HepG2 (cell line): ENCODE measurements around the gene KIAA1614. TPM values are rescaled to one million over a fixed set of nuclear protein-coding genes. Genes with fewer than 3 reads are reported as not detected.

ENCODE experiments used
- BORCS8-MEF2B ChIP-seq: sonication (generic); formaldehyde crosslinking; IDR thresholded peaks from 2 replicates; pipeline ENCODE4 v1.8.0; 2022; ENCODE audit warnings: mild to moderate bottlenecking, missing genetic modification reagents
- ELF4 ChIP-seq: sonication (generic); formaldehyde crosslinking; IDR thresholded peaks from 2 replicates; pipeline ENCODE4 v1.5.0; 2020; ENCODE audit warnings: missing genetic modification reagents, mild to moderate bottlenecking, moderate library complexity, borderline replicate concordance
- FOXA1 ChIP-seq, 2 experiments: fragments of 450-650 bp in 1 of 2; sonication (generic) in 1 of 2; formaldehyde crosslinking in 1 of 2; IDR thresholded peaks; 2 replicates each; pipeline versions ENCODE4 v1.4.0 to v1.6.1; 2016 to 2020; ENCODE audit warnings: missing genetic modification reagents in 1 of 2
- FOXC1 ChIP-seq: sonication (generic); formaldehyde crosslinking; IDR thresholded peaks from 2 replicates; pipeline ENCODE4 v1.8.0; 2022; ENCODE audit warnings: mild to moderate bottlenecking, missing genetic modification reagents, borderline replicate concordance
- GATA4 ChIP-seq: sonication (generic); IDR thresholded peaks from 2 replicates; pipeline ENCODE4 v1.6.1; 2016; ENCODE audit warnings: antibody characterized with exemption, low read depth, borderline replicate concordance
- GTF2F1 ChIP-seq: fragments of 150-350 bp; IDR thresholded peaks from 2 replicates; pipeline ENCODE4 v1.6.1; 2014; ENCODE audit warnings: low read length
- KDM2A ChIP-seq: sonication (generic); formaldehyde crosslinking; IDR thresholded peaks from 2 replicates; pipeline ENCODE4 v1.4.0; 2020; ENCODE audit warnings: low read depth, missing genetic modification reagents, borderline replicate concordance
- KDM6A ChIP-seq: IDR thresholded peaks from 2 replicates; pipeline ENCODE4 v1.6.1; 2016; ENCODE audit warnings: low read depth
- MEF2D ChIP-seq: sonication (generic); formaldehyde crosslinking; IDR thresholded peaks from 2 replicates; pipeline ENCODE4 v1.5.1; 2020; ENCODE audit warnings: mild to moderate bottlenecking, missing genetic modification reagents
- NKX3-1 ChIP-seq: sonication (generic); formaldehyde crosslinking; IDR thresholded peaks from 2 replicates; pipeline ENCODE4 v1.5.0; 2020; ENCODE audit warnings: missing genetic modification reagents
- RAD51 ChIP-seq: fragments of 450-650 bp; IDR thresholded peaks from 2 replicates; pipeline ENCODE4 v1.6.1; 2016; ENCODE audit warnings: borderline replicate concordance
- RBFOX2 ChIP-seq: fragments of 200-400 bp; formaldehyde crosslinking; IDR thresholded peaks from 2 replicates; pipeline ENCODE4 v1.6.1; 2017; ENCODE audit warnings: low read depth, mild to moderate bottlenecking, low read length
- SALL1 ChIP-seq: sonication (generic); formaldehyde crosslinking; IDR thresholded peaks from 2 replicates; pipeline ENCODE4 v1.8.0; 2022; ENCODE audit warnings: mild to moderate bottlenecking, missing genetic modification reagents
- STAT5B ChIP-seq: sonication (generic); formaldehyde crosslinking; IDR thresholded peaks from 2 replicates; pipeline ENCODE4 v1.4.0; 2020; ENCODE audit warnings: missing genetic modification reagents
- TCF7L2 ChIP-seq: IDR thresholded peaks from 2 replicates; pipeline ENCODE4 v1.6.1; 2011; ENCODE audit warnings: mild to moderate bottlenecking, low read depth, low read length, moderate library complexity
- ZBTB33 ChIP-seq: sonication (generic); formaldehyde crosslinking; IDR thresholded peaks from 2 replicates; pipeline ENCODE4 v1.4.0; 2020; ENCODE audit warnings: missing genetic modification reagents
- ZNF225 ChIP-seq: sonication (generic); formaldehyde crosslinking; IDR thresholded peaks from 2 replicates; pipeline ENCODE4 v1.4.0; 2020; ENCODE audit warnings: mild to moderate bottlenecking, missing genetic modification reagents
- ZNF530 ChIP-seq: sonication (generic); formaldehyde crosslinking; IDR thresholded peaks from 2 replicates; pipeline ENCODE4 v1.5.0; 2020; ENCODE audit warnings: low read depth, mild to moderate bottlenecking, missing genetic modification reagents
- ZNF782 ChIP-seq: sonication (generic); formaldehyde crosslinking; IDR thresholded peaks from 2 replicates; pipeline ENCODE4 v1.4.0; 2020; ENCODE audit warnings: missing genetic modification reagents, mild to moderate bottlenecking, borderline replicate concordance
- ZNF839 ChIP-seq: sonication (generic); formaldehyde crosslinking; IDR thresholded peaks from 2 replicates; pipeline ENCODE4 v1.4.0; 2020; ENCODE audit warnings: missing genetic modification reagents, mild to moderate bottlenecking, borderline replicate concordance
- ZSCAN22 ChIP-seq: sonication (generic); formaldehyde crosslinking; IDR thresholded peaks from 2 replicates; pipeline ENCODE4 v1.4.0; 2020; ENCODE audit warnings: mild to moderate bottlenecking, missing genetic modification reagents
- polyA plus RNA-seq, 8 experiments: library from polyadenylated mRNA; depleted of rRNA in 3 of 8; stranded (reverse) in 7 of 8; unstranded in 1 of 8; fragments of >200 nt; fragmentation: Illumina TruSeq in 4 of 8; extraction: Trizol in 4 of 8; gene quantifications; 2 replicates each; pipeline versions ENCODE4 v1.2.1 to v1.2.3, GENCODE V29; 2011 to 2016; ENCODE audit warnings: low read depth in 4 of 8, missing spikeins in 1 of 8, mixed read lengths in 1 of 8; ENCODE audit not compliant: insufficient read depth in 1 of 8
- total RNA-seq, 5 experiments: library from RNA; depleted of rRNA; stranded (reverse); fragments of >200 nt; fragmentation: Illumina TruSeq; extraction: Trizol; gene quantifications; 2 replicates each; pipeline ENCODE4 v1.2.3, GENCODE V29; 2016; ENCODE audit warnings: low read depth in 1 of 5
- TF ChIP-seq, protein P1 (sequence below): conservative IDR thresholded peaks from 2 replicates; pipeline ENCODE4 v1.6.1; 2018; ENCODE audit warnings: missing genetic modification reagents
- TF ChIP-seq, protein P2 (sequence below): sonication (generic); formaldehyde crosslinking; IDR thresholded peaks from 2 replicates; pipeline ENCODE4 v1.4.0; 2020; ENCODE audit warnings: missing genetic modification reagents
- TF ChIP-seq, protein P3 (sequence below): sonication (generic); formaldehyde crosslinking; conservative IDR thresholded peaks from 2 replicates; pipeline ENCODE4 v1.4.0; 2020; ENCODE audit warnings: missing genetic modification reagents

Gene KIAA1614
- total and polyA plus RNA-seq, 2 of the 13 experiments (the other 11 are each of a cell fraction or from before 2014, with no cell fraction given), result 0.15 to 0.77 TPM

DNA sequence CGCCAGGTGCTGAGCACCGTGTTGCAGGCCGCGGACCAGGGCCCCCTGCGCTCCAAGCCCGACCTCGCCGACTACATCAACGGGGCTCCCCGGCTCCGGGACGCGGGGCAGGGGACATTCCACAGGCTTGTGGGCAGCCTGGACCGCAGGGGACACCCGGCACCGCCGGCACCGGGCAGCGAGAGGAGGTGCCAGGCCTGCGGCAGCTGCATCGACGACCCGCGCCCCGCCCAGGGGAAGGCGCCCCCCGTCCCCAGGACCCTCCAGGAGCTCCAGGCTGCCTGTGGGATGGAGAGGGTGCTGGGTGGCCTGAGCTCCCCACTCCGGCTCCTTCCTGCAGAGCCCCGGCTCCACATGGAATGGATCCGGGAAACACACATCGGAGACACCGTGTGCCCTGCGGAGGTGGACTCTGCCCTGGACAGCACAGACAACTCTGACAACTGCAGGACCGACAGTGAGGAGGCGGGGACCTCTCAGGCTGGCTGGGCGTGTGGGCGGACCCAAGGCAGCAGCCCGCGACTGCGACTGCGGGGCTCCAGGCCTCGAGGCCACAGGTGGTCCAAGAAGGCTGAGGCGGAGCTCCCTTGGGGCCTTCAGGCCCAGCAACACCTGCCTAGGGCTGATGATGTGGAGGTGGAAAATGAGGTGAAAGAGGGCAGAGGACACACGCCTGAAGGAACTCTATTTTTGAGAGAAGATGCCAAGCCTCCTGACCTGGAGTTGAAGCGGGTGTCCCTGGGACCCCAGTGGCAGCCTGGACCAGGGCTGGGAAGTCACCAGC, 22.8 kb downstream of the KIAA1614 start (continued):
- no peak for TF ChIP-seq NKX3-1 (CRISPR knock-in tag)
- TF ChIP-seq ZBTB33, result no peak
- TF ChIP-seq, protein P1, sequence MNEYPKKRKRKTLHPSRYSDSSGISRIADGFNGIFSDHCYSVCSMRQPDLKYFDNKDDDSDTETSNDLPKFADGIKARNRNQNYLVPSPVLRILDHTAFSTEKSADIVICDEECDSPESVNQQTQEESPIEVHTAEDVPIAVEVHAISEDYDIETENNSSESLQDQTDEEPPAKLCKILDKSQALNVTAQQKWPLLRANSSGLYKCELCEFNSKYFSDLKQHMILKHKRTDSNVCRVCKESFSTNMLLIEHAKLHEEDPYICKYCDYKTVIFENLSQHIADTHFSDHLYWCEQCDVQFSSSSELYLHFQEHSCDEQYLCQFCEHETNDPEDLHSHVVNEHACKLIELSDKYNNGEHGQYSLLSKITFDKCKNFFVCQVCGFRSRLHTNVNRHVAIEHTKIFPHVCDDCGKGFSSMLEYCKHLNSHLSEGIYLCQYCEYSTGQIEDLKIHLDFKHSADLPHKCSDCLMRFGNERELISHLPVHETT (CRISPR knock-in tag), result no peak
- TF ChIP-seq, protein P2, sequence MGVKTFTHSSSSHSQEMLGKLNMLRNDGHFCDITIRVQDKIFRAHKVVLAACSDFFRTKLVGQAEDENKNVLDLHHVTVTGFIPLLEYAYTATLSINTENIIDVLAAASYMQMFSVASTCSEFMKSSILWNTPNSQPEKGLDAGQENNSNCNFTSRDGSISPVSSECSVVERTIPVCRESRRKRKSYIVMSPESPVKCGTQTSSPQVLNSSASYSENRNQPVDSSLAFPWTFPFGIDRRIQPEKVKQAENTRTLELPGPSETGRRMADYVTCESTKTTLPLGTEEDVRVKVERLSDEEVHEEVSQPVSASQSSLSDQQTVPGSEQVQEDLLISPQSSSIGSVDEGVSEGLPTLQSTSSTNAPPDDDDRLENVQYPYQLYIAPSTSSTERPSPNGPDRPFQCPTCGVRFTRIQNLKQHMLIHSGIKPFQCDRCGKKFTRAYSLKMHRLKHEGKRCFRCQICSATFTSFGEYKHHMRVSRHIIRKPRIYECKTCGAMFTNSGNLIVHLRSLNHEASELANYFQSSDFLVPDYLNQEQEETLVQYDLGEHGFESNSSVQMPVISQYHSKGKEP (CRISPR knock-in tag), result no peak
- no peak for TF ChIP-seq ZNF782 (CRISPR knock-in tag)
- TF ChIP-seq GTF2F1, result no peak
- TF ChIP-seq FOXC1 (CRISPR knock-in tag), result no peak
- no peak for TF ChIP-seq TCF7L2
- TF ChIP-seq SALL1 (CRISPR knock-in tag), result peak; percentile 89
- no peak for TF ChIP-seq ZNF225
- TF ChIP-seq ELF4, result no peak
- TF ChIP-seq STAT5B (CRISPR knock-in tag), result no peak
- no peak for TF ChIP-seq RAD51
- TF ChIP-seq KDM6A (CRISPR knock-in tag), result peak; percentile 52; the same call in 1 of the 2 replicates
- no peak for TF ChIP-seq ZNF530 (CRISPR knock-in tag)
- TF ChIP-seq ZNF839 (CRISPR knock-in tag), result peak; percentile 30; the same call in 1 of the 2 replicates
- TF ChIP-seq MEF2D (CRISPR knock-in tag), result no peak
- TF ChIP-seq, protein P3, sequence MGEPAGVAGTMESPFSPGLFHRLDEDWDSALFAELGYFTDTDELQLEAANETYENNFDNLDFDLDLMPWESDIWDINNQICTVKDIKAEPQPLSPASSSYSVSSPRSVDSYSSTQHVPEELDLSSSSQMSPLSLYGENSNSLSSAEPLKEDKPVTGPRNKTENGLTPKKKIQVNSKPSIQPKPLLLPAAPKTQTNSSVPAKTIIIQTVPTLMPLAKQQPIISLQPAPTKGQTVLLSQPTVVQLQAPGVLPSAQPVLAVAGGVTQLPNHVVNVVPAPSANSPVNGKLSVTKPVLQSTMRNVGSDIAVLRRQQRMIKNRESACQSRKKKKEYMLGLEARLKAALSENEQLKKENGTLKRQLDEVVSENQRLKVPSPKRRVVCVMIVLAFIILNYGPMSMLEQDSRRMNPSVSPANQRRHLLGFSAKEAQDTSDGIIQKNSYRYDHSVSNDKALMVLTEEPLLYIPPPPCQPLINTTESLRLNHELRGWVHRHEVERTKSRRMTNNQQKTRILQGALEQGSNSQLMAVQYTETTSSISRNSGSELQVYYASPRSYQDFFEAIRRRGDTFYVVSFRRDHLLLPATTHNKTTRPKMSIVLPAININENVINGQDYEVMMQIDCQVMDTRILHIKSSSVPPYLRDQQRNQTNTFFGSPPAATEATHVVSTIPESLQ (CRISPR knock-in tag), result no peak
- TF ChIP-seq RBFOX2, result peak; percentile 45; the same call in 1 of the 2 replicates
- peak; percentile 70; the same call in 1 of the 2 replicates for TF ChIP-seq BORCS8-MEF2B (CRISPR knock-in tag)
- no peak for TF ChIP-seq ZSCAN22 (CRISPR knock-in tag)
- no peak for TF ChIP-seq FOXA1 (IDR thresholded peaks at IDR 0.05)
- no peak for TF ChIP-seq FOXA1 (CRISPR knock-in tag; IDR thresholded peaks at IDR 0.05)
- TF ChIP-seq GATA4, result no peak
- TF ChIP-seq KDM2A (CRISPR knock-in tag), result peak; percentile 63; the same call in 1 of the 2 replicates
